K562 (cell line): Measurements from ENCODE around the gene FAM124A. TPM values are rescaled to one million over a fixed set of nuclear protein-coding genes. Genes with fewer than 3 reads are reported as not detected.
A peak's percentile ranks its signal among the peaks of the same experiment; 100 is the strongest.

Source experiments
- ATAC-seq: fragments of 200-7000 bp; cut with Tn5 transposase; 3 replicates; pipeline ENCODE4 v1.9.1; 2020; ENCODE audit warnings: moderate library complexity
- BruUV-seq: library from RNA; stranded (reverse); fragments of 400-500 nt; replicated peaks from 2 replicates; lab custom pipeline; 2021; lab: Mats Ljungman, UMichigan
- CTCF ChIA-PET: fragments of 300-600 bp; formaldehyde crosslinking; extraction: SDS; loops from one replicate; lab custom pipeline; 2021; ENCODE audit warnings: low intra/inter-chr PET ratio; lab: Yijun Ruan, JAX
- POLR2A ChIA-PET: fragments of 300-600, 350-650 bp; sonication (Branson Sonifier 250); formaldehyde crosslinking; extraction: SDS; loops from one replicate; lab custom pipeline; 2021; ENCODE audit warnings: antibody characterized with exemption, inconsistent platforms; lab: Yijun Ruan, JAX
- DNase-seq, 4 experiments: peaks; one replicate each; pipeline versions ENCODE4 v3.0.0 to v3.0.0-alpha.2; 2011 to 2018; ENCODE audit warnings: low spot score in 3 of 4, mixed read lengths in 3 of 4; ENCODE audit errors: extremely low read depth in 1 of 4
- FAIRE-seq: peaks from 2 replicates; lab custom pipeline; 2011; peaks lifted over from hg19 to GRCh38; lab: Jason Lieb, UNC
- H2AFZ ChIP-seq: 2 replicates; pipeline ENCODE4 v1.6.0; 2011; ENCODE audit warnings: low read depth, low read length, control low read depth, inconsistent platforms
- H3K27ac ChIP-seq: fragments of 200-600 bp; 3 replicates; pipeline ENCODE4 v1.8.0; 2011; ENCODE audit warnings: low read depth, mild to moderate bottlenecking, control low read depth, inconsistent platforms, low read length, moderate library complexity, mixed read lengths; ENCODE audit errors: extremely low read depth
- H3K27me3 ChIP-seq, 2 experiments: fragments of 300-600 bp in 1 of 2; 2 replicates in 1 of 2; 3 replicates in 1 of 2; pipeline versions ENCODE4 v1.6.0 to v1.8.0; 2011; ENCODE audit warnings: inconsistent platforms in 2 of 2, low read length in 2 of 2, mild to moderate bottlenecking in 1 of 2, mixed read lengths in 1 of 2, moderate library complexity in 1 of 2; ENCODE audit not compliant: control insufficient read depth in 2 of 2, insufficient read depth in 2 of 2
- H3K36me3 ChIP-seq: fragments of 300-600 bp; 3 replicates; pipeline ENCODE4 v1.8.0; 2011; ENCODE audit warnings: mild to moderate bottlenecking, low read length, inconsistent platforms; ENCODE audit not compliant: control insufficient read depth, insufficient read depth
- H3K4me1 ChIP-seq, 2 experiments: fragments of 200-600 bp in 1 of 2; replicated peaks in 1 of 2; 2 replicates in 1 of 2; 3 replicates in 1 of 2; pipeline versions ENCODE4 v1.5.1 to v1.8.0; 2011; ENCODE audit warnings: inconsistent platforms in 2 of 2, low read length in 2 of 2, mild to moderate bottlenecking in 1 of 2, mixed read lengths in 1 of 2, moderate library complexity in 1 of 2; ENCODE audit not compliant: control insufficient read depth in 2 of 2, insufficient read depth in 2 of 2
- H3K4me2 ChIP-seq: 2 replicates; pipeline ENCODE4 v1.6.1; 2011; ENCODE audit warnings: low read length, control low read depth, inconsistent platforms, mixed read lengths; ENCODE audit not compliant: insufficient read depth
- H3K4me3 ChIP-seq: fragments of 200-600 bp; sonication (generic), shearing (Covaris generic); 2 replicates; pipeline ENCODE4 v1.5.1; 2016; ENCODE audit warnings: control low read depth, inconsistent platforms
- H3K79me2 ChIP-seq: fragments of 200-600 bp; 3 replicates; pipeline ENCODE4 v1.8.0; 2011; ENCODE audit warnings: low read length, inconsistent platforms; ENCODE audit not compliant: control insufficient read depth, insufficient read depth
- H3K9ac ChIP-seq, 2 experiments: 2 replicates each; pipeline versions ENCODE4 v1.6.0 to v1.6.1; 2011; ENCODE audit warnings: low read depth in 2 of 2, low read length in 2 of 2, control low read depth in 1 of 2, inconsistent platforms in 1 of 2, mild to moderate bottlenecking in 1 of 2, mixed read lengths in 1 of 2; ENCODE audit not compliant: insufficient read depth in 1 of 2
- H3K9me1 ChIP-seq: one replicate; pipeline ENCODE4 v1.6.0; 2011; ENCODE audit warnings: inconsistent platforms, mild to moderate bottlenecking, low read length, moderate library complexity; ENCODE audit not compliant: control insufficient read depth, insufficient read depth
- H3K9me3 ChIP-seq: replicated peaks from 2 replicates; pipeline ENCODE4 v1.5.1; 2011; ENCODE audit warnings: low read depth, low read length, inconsistent platforms; ENCODE audit not compliant: control insufficient read depth, insufficient read depth
- H4K20me1 ChIP-seq: replicated peaks from 2 replicates; pipeline ENCODE4 v1.6.1; 2011; ENCODE audit warnings: low read length, inconsistent platforms, mixed read lengths; ENCODE audit not compliant: control insufficient read depth, insufficient read depth
- ARID4B ChIP-seq: sonication (generic); formaldehyde crosslinking; IDR thresholded peaks from 2 replicates; pipeline ENCODE4 v1.8.0; 2022; ENCODE audit warnings: mild to moderate bottlenecking, missing genetic modification reagents
- CXXC5 ChIP-seq: fragments of 250-450 bp; sonication (Bioruptor Pico); IDR thresholded peaks from 2 replicates; pipeline ENCODE4 v1.8.0; 2022; ENCODE audit warnings: inconsistent platforms, mild to moderate bottlenecking, moderate library complexity
- POLR2A ChIP-seq: fragments of 450-650 bp; conservative IDR thresholded peaks from 2 replicates; pipeline ENCODE4 v1.6.1; 2016
- SP2 ChIP-seq: IDR thresholded peaks from 2 replicates; pipeline ENCODE4 v1.6.1; 2011; ENCODE audit warnings: mild to moderate bottlenecking, low read depth, low read length, moderate library complexity; ENCODE audit not compliant: poor library complexity, severe bottlenecking; ENCODE audit errors: extremely low read depth
- SREBF1 ChIP-seq: fragments of 150-350 bp; IDR thresholded peaks from 2 replicates; pipeline ENCODE4 v1.6.1; 2014; ENCODE audit warnings: antibody characterized with exemption, low read depth, low read length, borderline replicate concordance
- ZBTB17 ChIP-seq: fragments of 450-650 bp; formaldehyde crosslinking; IDR thresholded peaks from 2 replicates; pipeline ENCODE4 v1.4.0; 2020; ENCODE audit warnings: mild to moderate bottlenecking
- ZEB2 ChIP-seq: fragments of 450-650 bp; IDR thresholded peaks from 2 replicates; pipeline ENCODE4 v1.6.1; 2016
- ZNF175 ChIP-seq: fragments of 200-800 bp; sonication (Bioruptor generic); IDR thresholded peaks from 2 replicates; pipeline ENCODE4 v1.6.1; 2016; ENCODE audit warnings: low read depth, mild to moderate bottlenecking, missing genetic modification characterization, missing compliant biosample characterization
- WGBS: fragments of 100-300 bp; shearing (Covaris generic); methylation state at CpG from one replicate; pipeline ENCODE4 v1.1.6; 2016; ENCODE audit warnings: low coverage, mixed read lengths; ENCODE audit not compliant: insufficient coverage; ENCODE audit errors: missing lambda C conversion rate; 5-methylcytosine and 5-hydroxymethylcytosine counted together
- in situ Hi-C: fragments of 300-500 bp; cut with MboI; formaldehyde crosslinking; loops from 4 replicates; pipeline ENCODE4 v1.15.0; 2018; ENCODE audit warnings: inconsistent platforms, mixed read lengths
- intact Hi-C: fragments of 100-400 bp; cut with micrococcal nuclease; formaldehyde crosslinking; loops from 2 replicates; pipeline ENCODE4 v1.14.2; 2022
- polyA plus RNA-seq, 8 experiments: library from polyadenylated mRNA; depleted of rRNA in 4 of 8; stranded (reverse) in 5 of 8; unstranded in 3 of 8; fragments of >200 nt; fragmentation: Nextera tagmentation in 2 of 8; fragmentation: Illumina TruSeq in 1 of 8; extraction: Ambion mirVana in 2 of 8; extraction: Trizol in 1 of 8; gene quantifications; 2 replicates each; pipeline versions ENCODE4 v1.2.1 to v1.2.3, GENCODE V29; 2011 to 2014; ENCODE audit warnings: inconsistent platforms in 1 of 8, missing spikeins in 1 of 8
- total RNA-seq, 7 experiments: library from RNA; depleted of rRNA in 6 of 7; stranded (reverse); fragments of >200 nt in 6 of 7; fragmentation: Illumina TruSeq in 2 of 7; extraction: Trizol in 2 of 7; gene quantifications; 2 replicates each; pipeline versions ENCODE4 v1.2.1 to v1.2.3, GENCODE V29; 2011 to 2021; ENCODE audit warnings: low replicate concordance in 1 of 7
- TF ChIP-seq, protein P1 (sequence below), 2 experiments: fragments of 450-650 bp in 1 of 2; sonication (generic) in 1 of 2; formaldehyde crosslinking in 1 of 2; IDR thresholded peaks in 1 of 2; conservative IDR thresholded peaks in 1 of 2; 2 replicates each; pipeline versions ENCODE4 v1.6.1 to v1.8.1; 2016 to 2023; ENCODE audit warnings: mild to moderate bottlenecking in 2 of 2, moderate library complexity in 2 of 2, inconsistent platforms in 1 of 2, missing genetic modification reagents in 1 of 2
- TF ChIP-seq, protein P2 (sequence below): fragments of 150-350 bp; conservative IDR thresholded peaks from 2 replicates; pipeline ENCODE4 v1.6.1; 2014; ENCODE audit warnings: low read length
- TF ChIP-seq, protein P3 (sequence below): fragments of 450-650 bp; formaldehyde crosslinking; IDR thresholded peaks from 2 replicates; pipeline ENCODE4 v1.4.0; 2022; ENCODE audit warnings: missing genetic modification characterization

FAM124A gene
- total and polyA plus RNA-seq, 9 of the 15 experiments (the other 6 are each of a cell fraction or from before 2014, with no cell fraction given), result not detected

GRCh38 chr13:51222686-51223559 is 725 bp downstream of the FAM124A start:
- Histone ChIP-seq H3K27me3 (peaks cover 8 to 22% of the 10 kb centered on the region in 2 experiments; a peak in 4 of 5 replicates), H3K9me3 (no peaks in the 10 kb centered on the region), H3K4me3 (peak overlapping the region; percentile 11; the same call in 1 of the 2 replicates), H3K4me1 (peaks cover 0 to 11% of the 10 kb centered on the region in 2 experiments; a peak in 2 of 5 replicates), H3K9me1 (no peaks in the 10 kb centered on the region), H3K79me2 (no peaks in the 10 kb centered on the region), H2AFZ (no peak overlapping the region), H3K27ac (no peak overlapping the region), H3K9ac (no peak overlapping the region), H4K20me1 (no peaks in the 10 kb centered on the region; the same call in 1 of the 2 replicates), H3K4me2 (no peak overlapping the region), H3K36me3 (no peaks in the 10 kb centered on the region)
- 36% methylated on average over 16 of the region's 34 CpGs for WGBS
- in situ Hi-C loops, result no loop called here
- ChIA-PET POLR2A (no interaction called here), CTCF (no interaction called here)
- no peak for DNase-seq
- intact Hi-C loops, result no loop called here
- FAIRE-seq, result no peak
- BruUV-seq, result no TSS peak
- ATAC-seq, result no peak
- TF ChIP-seq SP2, result no peak
- TF ChIP-seq, protein P1, sequence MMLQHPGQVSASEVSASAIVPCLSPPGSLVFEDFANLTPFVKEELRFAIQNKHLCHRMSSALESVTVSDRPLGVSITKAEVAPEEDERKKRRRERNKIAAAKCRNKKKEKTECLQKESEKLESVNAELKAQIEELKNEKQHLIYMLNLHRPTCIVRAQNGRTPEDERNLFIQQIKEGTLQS (IDR thresholded peaks at IDR 0.05), result no peak
- TF ChIP-seq, protein P1 (CRISPR knock-in tag; conservative IDR thresholded peaks at IDR 0.05), result no peak
- no peak for TF ChIP-seq CXXC5 (CRISPR knock-in tag)
- no peak for TF ChIP-seq ZBTB17 (CRISPR knock-in tag)
- TF ChIP-seq, protein P2, sequence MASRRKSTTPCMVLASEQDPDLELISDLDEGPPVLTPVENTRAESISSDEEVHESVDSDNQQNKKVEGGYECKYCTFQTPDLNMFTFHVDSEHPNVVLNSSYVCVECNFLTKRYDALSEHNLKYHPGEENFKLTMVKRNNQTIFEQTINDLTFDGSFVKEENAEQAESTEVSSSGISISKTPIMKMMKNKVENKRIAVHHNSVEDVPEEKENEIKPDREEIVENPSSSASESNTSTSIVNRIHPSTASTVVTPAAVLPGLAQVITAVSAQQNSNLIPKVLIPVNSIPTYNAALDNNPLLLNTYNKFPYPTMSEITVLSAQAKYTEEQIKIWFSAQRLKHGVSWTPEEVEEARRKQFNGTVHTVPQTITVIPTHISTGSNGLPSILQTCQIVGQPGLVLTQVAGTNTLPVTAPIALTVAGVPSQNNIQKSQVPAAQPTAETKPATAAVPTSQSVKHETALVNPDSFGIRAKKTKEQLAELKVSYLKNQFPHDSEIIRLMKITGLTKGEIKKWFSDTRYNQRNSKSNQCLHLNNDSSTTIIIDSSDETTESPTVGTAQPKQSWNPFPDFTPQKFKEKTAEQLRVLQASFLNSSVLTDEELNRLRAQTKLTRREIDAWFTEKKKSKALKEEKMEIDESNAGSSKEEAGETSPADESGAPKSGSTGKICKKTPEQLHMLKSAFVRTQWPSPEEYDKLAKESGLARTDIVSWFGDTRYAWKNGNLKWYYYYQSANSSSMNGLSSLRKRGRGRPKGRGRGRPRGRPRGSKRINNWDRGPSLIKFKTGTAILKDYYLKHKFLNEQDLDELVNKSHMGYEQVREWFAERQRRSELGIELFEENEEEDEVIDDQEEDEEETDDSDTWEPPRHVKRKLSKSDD, result no peak
- no peak for TF ChIP-seq ZEB2
- TF ChIP-seq, protein P3, sequence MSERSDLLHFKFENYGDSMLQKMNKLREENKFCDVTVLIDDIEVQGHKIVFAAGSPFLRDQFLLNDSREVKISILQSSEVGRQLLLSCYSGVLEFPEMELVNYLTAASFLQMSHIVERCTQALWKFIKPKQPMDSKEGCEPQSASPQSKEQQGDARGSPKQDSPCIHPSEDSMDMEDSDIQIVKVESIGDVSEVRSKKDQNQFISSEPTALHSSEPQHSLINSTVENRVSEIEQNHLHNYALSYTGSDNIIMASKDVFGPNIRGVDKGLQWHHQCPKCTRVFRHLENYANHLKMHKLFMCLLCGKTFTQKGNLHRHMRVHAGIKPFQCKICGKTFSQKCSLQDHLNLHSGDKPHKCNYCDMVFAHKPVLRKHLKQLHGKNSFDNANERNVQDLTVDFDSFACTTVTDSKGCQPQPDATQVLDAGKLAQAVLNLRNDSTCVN (CRISPR knock-in tag), result no peak
- TF ChIP-seq ARID4B (CRISPR knock-in tag), result no peak
- TF ChIP-seq ZNF175 (CRISPR knock-in tag), result no peak
- TF ChIP-seq POLR2A, result no peak
- TF ChIP-seq SREBF1, result no peak
